Stimulated activated CD8-positive, alpha-beta memory T cell treated with anti-CD3 and anti-CD28 coated beads, Interleukin-7, amount 100 ng/mL, for 48 hours (primary cell): Measurements from ENCODE around the gene TUBGCP3.
A peak's percentile ranks its signal among the peaks of the same experiment; 100 is the strongest.
"Not testable (repeated sequence)": the region's sequence is repeated elsewhere in the genome, so short reads cannot be mapped to it uniquely, and the experiment has no call there.

ENCODE experiments used
- DNase-seq, 2 donors: peaks; one replicate each; pipeline ENCODE4 v3.0.0-alpha.2; 2020; ENCODE audit warnings: low read depth in 1 of 2; ENCODE audit errors: extremely low read depth in 1 of 2

The TUBGCP3 gene, protein sequence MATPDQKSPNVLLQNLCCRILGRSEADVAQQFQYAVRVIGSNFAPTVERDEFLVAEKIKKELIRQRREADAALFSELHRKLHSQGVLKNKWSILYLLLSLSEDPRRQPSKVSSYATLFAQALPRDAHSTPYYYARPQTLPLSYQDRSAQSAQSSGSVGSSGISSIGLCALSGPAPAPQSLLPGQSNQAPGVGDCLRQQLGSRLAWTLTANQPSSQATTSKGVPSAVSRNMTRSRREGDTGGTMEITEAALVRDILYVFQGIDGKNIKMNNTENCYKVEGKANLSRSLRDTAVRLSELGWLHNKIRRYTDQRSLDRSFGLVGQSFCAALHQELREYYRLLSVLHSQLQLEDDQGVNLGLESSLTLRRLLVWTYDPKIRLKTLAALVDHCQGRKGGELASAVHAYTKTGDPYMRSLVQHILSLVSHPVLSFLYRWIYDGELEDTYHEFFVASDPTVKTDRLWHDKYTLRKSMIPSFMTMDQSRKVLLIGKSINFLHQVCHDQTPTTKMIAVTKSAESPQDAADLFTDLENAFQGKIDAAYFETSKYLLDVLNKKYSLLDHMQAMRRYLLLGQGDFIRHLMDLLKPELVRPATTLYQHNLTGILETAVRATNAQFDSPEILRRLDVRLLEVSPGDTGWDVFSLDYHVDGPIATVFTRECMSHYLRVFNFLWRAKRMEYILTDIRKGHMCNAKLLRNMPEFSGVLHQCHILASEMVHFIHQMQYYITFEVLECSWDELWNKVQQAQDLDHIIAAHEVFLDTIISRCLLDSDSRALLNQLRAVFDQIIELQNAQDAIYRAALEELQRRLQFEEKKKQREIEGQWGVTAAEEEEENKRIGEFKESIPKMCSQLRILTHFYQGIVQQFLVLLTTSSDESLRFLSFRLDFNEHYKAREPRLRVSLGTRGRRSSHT

DNA sequence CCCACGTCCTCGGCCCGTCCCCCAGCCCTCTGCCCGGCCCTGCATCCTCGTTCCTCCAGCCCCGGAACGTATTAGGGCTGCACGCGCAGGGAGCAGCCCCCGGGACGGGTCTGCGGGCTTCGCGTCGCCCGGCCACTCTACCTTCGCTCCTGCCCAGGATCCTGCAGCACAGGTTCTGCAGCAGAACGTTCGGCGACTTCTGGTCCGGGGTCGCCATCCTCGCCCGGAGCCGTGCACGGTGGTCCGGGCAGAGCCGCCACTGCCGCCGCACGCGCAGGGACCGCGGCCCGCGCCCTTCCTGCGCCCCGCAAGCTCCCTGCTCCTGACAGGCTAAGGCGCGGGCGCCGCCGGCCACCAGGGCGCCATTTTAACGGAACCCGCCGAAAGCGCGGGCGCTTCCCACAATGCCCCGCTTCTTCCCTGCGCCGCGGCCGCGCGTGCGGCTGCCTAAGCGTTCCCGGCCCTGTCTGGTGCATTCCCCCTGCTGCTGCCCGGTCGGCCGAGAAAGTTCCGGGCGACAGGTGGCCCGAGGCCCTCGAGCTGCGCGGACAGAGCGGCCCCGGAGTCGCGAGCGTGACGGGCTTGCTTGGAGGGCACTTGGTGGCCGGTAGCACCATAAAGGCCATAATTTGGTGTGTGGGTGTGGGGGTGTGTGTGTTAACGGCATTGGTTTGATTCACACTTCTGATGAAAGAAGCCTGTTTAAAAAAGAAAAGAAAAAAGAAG, at the start of gene TUBGCP3:
Gene TUBGCP3 (minus strand): TSS at position 390 of the 726 bp plus-strand sequence. CDS start 173 bp downstream, at position 217.
- DNase-seq: peak; percentile 64

DNA sequence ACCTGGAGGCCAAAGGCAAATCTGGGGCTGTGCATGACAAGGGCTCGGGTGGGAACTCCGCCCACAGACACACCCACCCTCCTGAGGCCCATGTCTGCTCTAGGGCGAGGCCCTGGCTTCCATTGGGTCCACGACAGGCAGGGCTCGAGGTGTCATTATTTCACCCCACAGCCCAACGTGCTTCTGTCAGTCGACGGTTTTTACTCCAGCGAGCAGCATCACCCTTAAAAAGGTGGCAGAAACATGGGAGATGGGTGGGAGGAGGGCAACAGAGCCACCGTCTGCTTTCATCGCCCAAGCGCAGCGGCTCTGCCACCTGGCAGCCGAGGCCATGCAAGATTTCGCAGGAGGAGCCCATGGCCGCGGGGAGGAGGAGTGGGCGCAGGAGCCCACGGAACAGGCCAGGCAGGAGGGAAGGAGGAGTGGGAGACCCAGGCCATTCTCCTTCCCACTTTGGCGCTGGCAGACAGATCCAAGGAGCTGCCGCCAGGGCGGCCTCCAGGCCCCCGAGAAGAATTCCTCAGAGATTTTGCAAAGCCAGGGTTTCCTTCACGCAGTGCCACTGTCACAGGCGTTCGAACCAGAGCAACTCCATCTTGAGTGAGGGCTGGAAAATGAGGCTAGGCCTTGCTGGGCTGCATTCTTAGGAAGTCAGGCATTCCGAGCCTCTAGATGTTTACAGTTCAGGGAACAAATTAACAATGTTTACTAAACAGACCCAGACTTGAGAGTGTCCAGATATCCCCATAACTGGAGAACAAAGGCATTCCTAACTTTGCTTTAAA, 49.3 kb upstream of the TUBGCP3 start:
- no peak for DNase-seq

DNA sequence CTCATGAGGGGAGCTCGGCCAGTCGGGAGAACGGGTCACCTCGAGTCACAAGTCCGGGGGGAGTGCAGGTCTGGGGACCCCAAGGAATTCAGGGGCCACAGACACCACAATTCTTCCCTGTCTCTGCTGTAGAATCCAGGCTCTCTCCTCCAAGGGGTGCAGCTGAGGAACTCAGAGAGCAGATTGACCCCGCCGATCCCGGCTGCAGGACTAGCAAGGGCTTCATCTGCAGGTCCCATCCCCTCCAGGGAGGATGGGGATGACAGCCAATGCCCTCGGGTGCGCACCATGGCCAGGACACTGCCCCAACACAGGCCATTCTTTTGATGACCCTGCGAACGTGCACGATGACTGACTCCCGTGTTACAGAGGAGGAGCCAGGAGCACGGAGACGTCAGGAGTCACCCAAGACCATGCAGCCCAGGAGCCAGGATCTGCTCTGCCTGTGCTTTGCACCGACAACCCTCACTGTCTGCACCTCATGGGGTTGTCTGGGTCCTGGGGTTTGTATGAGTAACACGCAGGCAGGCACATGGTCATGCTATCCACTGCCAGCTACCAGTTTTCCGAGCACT, 48.5 kb upstream of the TUBGCP3 start:
- no peak for DNase-seq

DNA sequence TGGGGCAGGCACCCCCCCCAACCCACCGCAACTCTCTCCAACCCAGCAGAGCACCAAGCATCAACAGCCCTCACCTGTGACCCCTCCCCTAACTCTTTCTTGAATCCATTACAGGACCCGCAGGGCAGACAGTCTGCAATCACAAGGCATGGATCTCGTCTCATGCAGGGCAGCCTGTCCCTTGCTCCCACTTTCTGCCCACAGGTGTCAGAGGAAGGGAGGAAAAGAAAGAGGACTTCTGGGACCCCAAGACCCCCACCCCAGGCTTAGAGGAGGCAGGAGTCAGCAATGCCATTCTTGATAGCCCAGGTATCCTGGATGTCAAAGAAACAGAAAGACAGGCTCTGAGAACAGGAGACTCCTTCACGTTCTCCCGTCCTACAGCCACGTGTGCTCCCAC, 47.4 kb upstream of the TUBGCP3 start:
- no peak for DNase-seq

DNA sequence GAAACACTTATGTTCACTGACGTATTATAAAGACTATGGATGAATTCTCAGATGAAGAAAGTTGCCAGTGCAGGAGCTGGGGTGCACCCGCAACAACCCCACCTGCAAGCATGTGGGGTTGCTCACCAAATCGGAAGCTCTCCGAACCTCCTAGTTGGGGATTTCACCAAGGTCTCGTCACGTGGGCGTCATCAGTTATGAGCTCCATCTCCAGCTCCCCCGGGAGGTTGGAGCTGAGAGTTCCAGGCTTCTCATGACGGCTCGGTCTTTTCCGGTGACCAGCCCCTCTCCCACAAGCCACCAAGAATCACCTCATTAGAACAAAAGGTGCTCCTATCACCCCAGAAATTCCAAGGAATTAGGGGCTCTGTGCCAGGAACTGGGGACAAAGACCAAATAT, 46.1 kb upstream of the TUBGCP3 start:
- no peak for DNase-seq

DNA sequence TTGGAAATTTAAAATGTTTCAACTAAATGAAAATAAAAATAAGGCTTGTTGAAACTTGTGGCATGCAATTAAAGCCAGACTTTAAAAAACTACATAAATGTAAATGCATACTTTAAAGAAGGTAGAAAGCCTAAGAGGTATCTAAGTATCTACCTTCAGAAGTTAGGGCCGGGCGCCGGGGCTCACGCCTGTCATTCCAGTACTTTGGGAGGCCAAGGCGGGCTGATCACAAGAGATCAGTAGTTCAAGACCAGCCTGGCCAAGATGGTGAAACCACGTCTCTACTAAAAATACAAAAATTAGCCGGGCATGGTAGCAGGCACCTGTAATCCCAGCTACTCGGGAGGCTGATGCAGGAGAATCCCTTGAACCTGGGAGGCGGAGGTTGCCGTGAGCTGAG, 42.3 kb upstream of the TUBGCP3 start:
- not testable (repeated sequence) for DNase-seq

DNA sequence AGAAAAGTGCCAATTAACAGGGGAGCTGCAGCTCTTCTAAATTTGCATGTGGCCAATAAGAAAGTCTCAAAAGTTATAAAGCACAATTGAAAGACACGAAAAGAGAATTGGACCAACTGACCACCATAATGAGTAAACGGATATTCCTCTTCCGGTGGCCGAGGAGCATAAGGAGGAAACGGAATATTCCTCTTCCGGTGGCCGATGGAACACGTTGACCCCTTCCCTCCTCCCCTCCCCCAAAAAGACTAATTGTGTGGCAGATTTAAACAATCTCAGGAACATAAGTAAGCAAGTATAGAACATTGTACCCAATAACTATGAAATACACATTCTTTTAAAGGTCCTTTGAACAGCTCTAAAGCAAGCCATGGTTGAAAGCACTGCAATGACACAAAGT, 41.2 kb upstream of the TUBGCP3 start:
- DNase-seq: no peak

DNA sequence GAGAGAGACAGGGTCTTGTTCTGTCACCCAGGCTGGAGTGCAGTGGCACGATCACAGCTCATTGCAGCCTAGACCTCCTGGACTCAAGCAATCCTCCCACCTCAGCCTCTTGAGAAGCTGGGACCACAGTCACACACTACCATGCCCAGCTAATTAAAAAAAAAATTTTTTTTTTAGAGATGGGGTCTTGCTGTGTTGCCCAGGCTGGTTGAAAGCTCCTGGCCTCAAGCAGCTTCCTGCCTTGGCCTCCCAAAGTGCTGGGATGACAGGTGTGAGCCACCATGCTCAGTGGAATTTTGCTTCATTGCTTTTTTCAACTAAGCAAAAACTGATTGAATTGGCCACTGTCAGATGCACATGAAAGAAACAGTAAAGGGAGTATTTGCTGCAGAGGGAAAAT, 39.7 kb upstream of the TUBGCP3 start:
- not testable (repeated sequence) for DNase-seq

DNA sequence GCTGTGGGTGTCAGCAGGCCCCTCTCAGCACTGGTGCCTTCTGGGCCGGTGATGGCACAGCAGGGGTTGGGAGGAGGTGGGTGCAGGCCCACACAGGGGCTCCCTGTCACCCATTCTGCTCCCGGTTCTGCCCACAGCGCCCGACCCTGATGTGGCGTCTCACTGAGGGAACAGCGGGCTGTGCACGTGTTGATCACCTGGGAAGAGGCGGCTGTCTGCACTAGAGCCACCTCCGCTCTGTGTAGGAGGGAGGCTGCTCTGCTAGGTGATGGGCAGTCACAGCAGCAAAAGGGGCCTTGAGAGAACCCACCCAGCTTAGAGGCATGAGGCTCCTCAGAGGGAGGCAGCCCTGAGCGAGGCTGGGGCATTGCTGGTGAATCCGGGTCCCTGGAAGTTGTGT, 39.2 kb upstream of the TUBGCP3 start:
- no peak for DNase-seq

DNA sequence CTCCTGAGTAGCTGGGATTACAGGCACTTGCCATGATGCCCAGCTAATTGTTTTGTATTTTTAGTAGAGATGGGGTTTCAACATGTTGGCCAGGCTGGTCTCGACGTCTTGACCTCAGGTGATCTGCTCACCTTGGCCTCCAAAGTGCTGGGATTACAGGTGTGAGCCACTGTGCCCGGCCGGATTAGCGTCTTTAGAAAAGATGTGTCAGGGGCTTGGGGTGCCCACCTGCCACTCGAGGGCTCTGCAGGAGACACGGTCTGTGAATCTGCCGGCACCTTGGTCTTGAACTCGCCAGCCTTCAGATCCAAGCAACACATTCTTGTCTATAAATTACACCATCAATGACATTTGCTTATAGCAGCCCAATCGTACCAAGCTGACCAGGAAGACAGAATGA, 38.8 kb upstream of the TUBGCP3 start:
- no peak for DNase-seq

DNA sequence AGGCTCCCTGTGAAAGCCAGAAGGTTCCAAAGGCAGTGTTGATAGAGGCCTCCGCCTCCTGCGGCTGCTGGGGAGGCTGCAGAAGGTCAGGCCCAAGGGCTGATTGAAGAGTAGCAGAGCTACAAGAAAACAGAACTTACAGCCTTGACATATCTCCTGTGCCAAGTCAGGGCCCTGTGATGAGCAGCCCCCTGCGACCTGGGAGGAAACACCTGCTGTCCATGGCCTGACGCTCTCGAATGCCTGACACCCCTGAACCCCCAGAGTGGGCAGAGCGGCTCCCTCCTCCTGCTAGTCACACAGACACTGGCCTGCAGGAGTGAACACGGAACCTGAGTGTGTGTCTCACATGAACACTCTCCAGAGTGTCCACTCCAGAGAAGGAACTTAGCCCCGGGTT, 38.2 kb upstream of the TUBGCP3 start:
- DNase-seq: no peak

DNA sequence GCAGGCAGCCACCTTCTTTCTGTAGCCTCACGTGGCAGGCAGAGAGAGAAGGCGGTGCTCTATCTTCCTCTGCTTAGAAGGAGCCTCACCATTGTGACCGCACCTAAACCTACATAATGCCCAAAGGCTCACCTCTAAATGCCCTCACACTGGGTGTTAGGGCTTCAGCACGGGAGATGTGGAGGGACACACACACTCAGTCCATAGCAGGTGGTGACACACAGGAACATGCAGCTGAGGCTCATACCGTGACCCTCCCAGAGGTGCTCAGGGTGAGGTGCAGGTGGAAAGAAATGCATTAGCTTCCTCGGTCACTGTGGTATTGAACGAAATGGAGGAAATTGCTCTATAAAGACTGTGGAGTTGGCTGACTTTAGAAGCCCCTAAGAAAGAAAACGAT, 37.7 kb upstream of the TUBGCP3 start:
- DNase-seq: no peak

DNA sequence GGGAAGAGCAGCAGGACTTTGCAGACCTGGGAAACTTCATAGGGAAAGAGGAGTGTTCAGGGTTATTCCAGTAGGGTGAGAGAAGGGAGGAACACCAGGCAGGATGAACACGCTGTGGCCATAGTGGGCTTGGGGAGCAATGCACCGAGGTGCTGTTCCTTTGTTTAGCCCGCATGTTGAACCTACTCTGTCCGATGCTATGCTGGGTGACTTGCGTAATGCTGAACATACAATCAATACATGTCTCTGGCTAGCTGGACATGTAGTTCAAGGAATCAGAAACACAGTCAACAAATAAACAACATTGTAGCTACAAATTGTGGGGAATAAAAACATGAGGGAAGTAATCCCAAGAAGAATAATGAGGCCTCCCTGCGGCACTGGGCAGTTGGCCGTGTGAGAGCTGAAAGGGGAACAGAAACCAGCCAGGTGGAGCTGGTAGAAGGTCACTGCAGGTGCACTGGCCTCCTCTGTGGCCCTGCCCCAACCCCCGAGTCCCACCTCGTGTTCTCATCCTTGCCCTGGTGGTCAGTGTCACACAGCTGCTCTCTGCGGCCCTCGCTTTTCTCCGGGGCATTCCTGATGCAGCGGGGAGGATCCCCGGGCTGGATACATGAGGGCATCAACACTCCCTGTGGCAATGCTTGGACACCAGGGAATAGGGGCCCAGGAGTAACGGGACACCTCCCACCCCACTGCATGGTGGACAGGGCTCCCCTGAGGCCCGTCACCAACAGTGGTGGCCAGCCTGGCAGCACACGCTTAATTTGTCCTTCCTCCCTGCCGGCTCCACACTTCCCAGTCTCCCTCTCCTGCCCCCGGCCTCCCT, 36.9 kb upstream of the TUBGCP3 start:
- no peak for DNase-seq

DNA sequence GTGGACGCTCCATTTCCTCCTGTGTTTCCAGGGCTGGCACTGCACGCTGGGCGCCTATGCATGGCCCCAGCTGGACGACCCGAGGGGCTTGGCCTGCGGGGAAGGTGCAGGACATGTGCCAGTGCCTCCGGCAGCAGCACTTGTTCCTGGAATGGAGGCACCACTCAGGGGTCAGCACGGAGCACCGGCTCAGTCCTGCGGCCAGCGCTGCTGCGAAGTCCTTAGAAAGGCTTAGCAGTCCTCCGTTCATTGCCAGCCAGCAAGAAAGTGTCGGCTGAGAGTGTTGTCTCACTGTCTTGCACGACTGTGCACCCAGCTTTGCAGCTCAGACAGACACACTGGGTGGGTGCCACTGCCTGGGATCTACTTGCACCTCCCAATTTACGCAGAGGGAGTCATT, 36.1 kb upstream of the TUBGCP3 start:
- no peak for DNase-seq

DNA sequence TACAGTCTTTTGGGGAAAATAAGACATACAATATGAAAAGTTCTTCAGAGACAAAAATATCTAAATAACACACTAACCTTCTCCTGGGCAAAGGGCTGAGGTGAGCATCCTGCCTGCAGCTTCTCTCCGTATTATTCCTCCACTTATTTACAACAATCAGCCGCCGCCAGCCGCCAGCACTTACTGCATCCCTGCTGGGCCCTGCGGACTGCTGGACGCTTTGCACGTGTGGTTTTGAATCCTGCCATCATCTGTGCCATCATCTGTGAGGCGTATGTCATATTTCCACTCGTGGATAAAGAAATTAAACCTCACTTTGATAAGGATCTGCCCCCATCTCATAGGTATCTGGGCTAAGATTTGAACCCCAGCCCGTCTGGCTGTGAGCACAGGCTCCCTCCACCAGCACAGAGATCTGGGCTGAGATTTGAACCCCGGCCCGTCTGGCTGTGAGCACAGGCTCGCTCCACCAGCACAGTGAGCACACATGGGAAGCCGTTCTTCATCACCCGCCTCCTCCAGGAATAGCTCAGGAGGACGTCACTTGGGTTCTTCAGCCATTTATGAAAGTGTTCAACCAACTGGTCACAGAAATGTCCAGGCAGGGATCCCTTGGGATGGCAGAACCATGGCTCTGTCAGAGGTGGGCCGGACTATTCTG, 35.2 kb upstream of the TUBGCP3 start:
- no peak for DNase-seq

DNA sequence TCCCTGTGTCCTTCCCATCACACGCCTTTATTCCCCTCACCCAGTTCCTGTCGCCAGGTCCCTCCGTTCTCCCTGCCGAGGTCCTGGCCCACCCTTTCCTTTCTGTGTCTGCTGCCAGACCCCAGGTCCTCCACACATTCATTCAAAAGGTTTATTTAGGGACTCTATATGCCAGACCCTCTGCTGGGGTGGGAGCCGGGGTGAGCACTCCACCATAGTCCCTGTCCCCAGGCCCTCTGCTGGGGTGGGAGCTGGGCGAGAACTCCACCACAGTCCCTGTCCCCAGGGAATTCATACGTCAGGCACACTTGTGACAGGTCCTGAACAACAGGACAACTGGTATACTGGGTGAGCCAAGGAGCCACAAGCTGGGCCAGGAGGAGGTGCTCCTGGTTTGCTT, 34.4 kb upstream of the TUBGCP3 start:
- DNase-seq: no peak

DNA sequence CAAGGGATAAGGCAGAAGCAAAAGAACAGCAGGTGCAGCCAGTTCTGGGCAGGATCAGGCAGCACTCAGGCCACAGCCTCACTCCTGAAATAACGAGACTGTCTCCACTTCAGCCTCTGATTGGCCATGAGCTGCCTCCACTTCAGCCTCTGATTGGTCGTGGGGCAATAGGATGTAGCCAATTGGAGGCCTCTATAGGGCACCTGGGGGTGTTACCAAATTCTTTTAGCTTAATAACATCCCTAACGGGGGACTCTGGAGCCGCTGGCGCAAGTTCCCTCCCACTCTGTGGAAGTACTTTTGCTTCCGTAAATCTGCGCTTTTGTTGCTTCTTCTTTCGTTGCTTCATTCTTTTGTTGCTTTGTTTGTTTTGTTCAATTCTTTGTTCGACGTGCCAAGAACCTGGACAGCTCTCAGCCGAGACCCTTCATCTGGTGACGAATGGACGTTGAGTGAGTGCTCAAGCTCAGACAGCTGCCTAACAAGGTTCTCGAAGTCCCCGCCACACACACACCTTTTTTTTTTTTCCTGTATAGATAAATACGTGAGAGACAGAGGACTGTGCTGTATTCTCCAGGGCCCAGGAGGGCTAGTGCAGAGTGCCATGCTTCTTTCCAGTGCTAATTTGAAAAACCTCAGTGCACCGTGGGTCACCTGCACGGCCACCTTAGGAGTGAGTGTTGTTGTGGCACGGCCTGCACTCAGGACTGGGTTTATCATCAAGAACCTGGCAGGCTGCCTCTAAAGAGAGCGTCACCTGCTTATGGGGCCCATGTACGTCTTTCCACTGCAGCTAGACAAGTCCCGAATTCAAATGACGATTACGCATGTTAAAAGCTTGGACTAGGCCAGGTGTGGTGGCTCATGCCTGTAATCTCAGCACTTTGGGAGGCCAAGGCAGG, 32.0 kb upstream of the TUBGCP3 start:
- DNase-seq: no peak

DNA sequence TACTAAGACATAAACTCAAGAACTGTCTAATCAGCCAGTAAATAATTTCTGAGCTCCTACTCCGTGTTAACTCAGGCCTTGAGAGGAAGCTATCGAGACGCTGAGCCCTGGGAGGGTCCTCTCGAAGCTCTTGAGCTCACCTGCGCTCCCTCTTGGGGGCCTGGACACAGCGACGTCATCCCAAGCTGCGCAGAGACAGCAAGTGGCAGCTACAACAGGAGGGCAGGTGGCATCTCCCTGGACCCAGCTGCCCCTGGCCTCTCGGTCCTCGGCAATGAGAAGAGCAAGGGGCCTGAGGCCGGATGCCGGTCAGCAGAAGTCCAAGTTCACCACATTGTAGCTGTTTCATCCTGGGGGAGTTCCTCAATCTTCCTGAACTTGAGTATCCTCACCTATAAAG, 30.5 kb upstream of the TUBGCP3 start:
- no peak for DNase-seq
